VCaP (cell line): Measurements from ENCODE around the gene DPPA3.
"Not testable (repeated sequence)": the region's sequence is repeated elsewhere in the genome, so short reads cannot be mapped to it uniquely, and the experiment has no call there.

Source experiments
- H3K27ac ChIP-seq: fragments of 450-650 bp; 2 replicates; pipeline ENCODE4 v1.5.1; 2017
- TF ChIP-seq, protein P1 (sequence below): fragments of 450-650 bp; conservative IDR thresholded peaks from 2 replicates; pipeline ENCODE4 v1.5.1; 2017; ENCODE audit warnings: mild to moderate bottlenecking, moderate library complexity

Gene DPPA3

GRCh38 chr12:7711133-7711532 is at the start of gene DPPA3:
Gene DPPA3 (plus strand): TSS chr12:7711433. CDS start chr12:7711571, 138 bp downstream.
- H3K27ac ChIP-seq = no peak within 1 kb of the TSS
- TF ChIP-seq, protein P1, sequence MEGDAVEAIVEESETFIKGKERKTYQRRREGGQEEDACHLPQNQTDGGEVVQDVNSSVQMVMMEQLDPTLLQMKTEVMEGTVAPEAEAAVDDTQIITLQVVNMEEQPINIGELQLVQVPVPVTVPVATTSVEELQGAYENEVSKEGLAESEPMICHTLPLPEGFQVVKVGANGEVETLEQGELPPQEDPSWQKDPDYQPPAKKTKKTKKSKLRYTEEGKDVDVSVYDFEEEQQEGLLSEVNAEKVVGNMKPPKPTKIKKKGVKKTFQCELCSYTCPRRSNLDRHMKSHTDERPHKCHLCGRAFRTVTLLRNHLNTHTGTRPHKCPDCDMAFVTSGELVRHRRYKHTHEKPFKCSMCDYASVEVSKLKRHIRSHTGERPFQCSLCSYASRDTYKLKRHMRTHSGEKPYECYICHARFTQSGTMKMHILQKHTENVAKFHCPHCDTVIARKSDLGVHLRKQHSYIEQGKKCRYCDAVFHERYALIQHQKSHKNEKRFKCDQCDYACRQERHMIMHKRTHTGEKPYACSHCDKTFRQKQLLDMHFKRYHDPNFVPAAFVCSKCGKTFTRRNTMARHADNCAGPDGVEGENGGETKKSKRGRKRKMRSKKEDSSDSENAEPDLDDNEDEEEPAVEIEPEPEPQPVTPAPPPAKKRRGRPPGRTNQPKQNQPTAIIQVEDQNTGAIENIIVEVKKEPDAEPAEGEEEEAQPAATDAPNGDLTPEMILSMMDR = no peak

GRCh38 chr12:7661741-7662140 is 49.5 kb upstream of the DPPA3 start:
- TF ChIP-seq, protein P1 = no peak
- H3K27ac ChIP-seq = no peak overlapping the region

DNA sequence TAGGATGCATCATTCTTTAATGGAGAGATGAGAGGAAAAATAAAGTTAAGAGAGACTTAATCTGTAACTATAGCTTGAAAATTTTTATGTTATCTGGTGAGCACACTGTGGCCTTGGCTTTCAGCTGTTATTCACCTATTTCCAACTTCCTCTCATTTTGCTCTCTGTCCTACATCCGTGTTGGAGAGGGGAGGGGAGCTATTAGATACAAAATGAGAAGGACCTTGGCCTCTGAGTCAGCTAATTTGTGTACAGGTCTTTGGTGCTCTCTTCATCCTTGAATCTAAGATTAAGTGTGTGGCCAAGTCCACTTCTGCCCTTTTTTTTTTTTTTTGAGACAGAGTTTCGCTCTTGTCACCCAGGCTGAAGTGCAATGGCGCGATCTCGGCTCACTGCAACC is 44.6 kb upstream of the DPPA3 start:
- no peak overlapping the region for H3K27ac ChIP-seq
- TF ChIP-seq, protein P1 = no peak

- no peak overlapping the region for H3K27ac ChIP-seq
- TF ChIP-seq, protein P1 = peak; percentile 63
These were observed 44.1 kb upstream of the DPPA3 start for GRCh38 chr12:7667125-7667524.

GRCh38 chr12:7668171-7668570 is 43.1 kb upstream of the DPPA3 start:
- TF ChIP-seq, protein P1 = no peak

GRCh38 chr12:7675455-7675854 is 35.8 kb upstream of the DPPA3 start:
- H3K27ac ChIP-seq = not testable (repeated sequence)

More at GRCh38 chr12:7668171-7668570, 43.1 kb upstream of the DPPA3 start:
- no peak overlapping the region for H3K27ac ChIP-seq

GRCh38 chr12:7677432-7677888 is 33.8 kb upstream of the DPPA3 start:
- not testable (repeated sequence) for H3K27ac ChIP-seq
- TF ChIP-seq, protein P1 = peak; percentile 70

- TF ChIP-seq, protein P1 = no peak
- H3K27ac ChIP-seq = no peak overlapping the region
These were observed 32.5 kb upstream of the DPPA3 start for GRCh38 chr12:7678744-7679143.
